NOMO-1 (cell line): ENCODE data around the gene ABTB2.

Experiments used
- DNase-seq, 2 experiments: peaks; one replicate each; lab custom pipeline; 2025; ENCODE audit not compliant: unreplicated experiment in 2 of 2; lab: John Stamatoyannopoulos, UW

ABTB2 gene

GRCh38 chr11:34243600-34244464 lies 114.0 kb downstream of the ABTB2 start:
- no peak for DNase-seq

GRCh38 chr11:34242037-34242625 lies 115.7 kb downstream of the ABTB2 start:
- DNase-seq = no peak

GRCh38 chr11:34240150-34240494 lies 117.7 kb downstream of the ABTB2 start:
- DNase-seq = no peak

- DNase-seq = no peak
These were observed 118.2 kb downstream of the ABTB2 start for GRCh38 chr11:34239465-34240149.

- no peak for DNase-seq
These were observed 118.8 kb downstream of the ABTB2 start for GRCh38 chr11:34238966-34239365.

- no peak for DNase-seq
These were observed 119.3 kb downstream of the ABTB2 start for GRCh38 chr11:34238533-34238932.

- no peak for DNase-seq
These were observed 121.2 kb downstream of the ABTB2 start for GRCh38 chr11:34236572-34236971.

- no peak for DNase-seq
These were observed 122.2 kb downstream of the ABTB2 start for GRCh38 chr11:34235591-34236071.

GRCh38 chr11:34235189-34235588 lies 122.6 kb downstream of the ABTB2 start:
- DNase-seq = no peak

- DNase-seq = peak; percentile 76 to 79
These were observed 123.6 kb downstream of the ABTB2 start for GRCh38 chr11:34234086-34234740.

- no peak for DNase-seq
These were observed 124.6 kb downstream of the ABTB2 start for GRCh38 chr11:34233215-34233614.

- DNase-seq = no peak
These were observed 125.0 kb downstream of the ABTB2 start for GRCh38 chr11:34232807-34233206.

GRCh38 chr11:34226210-34226609 lies 131.6 kb downstream of the ABTB2 start:
- DNase-seq = peak; percentile 10 to 20

- no peak for DNase-seq
These were observed 132.7 kb downstream of the ABTB2 start for GRCh38 chr11:34225091-34225490.

GRCh38 chr11:34224434-34224966 lies 133.3 kb downstream of the ABTB2 start:
- no peak for DNase-seq

GRCh38 chr11:34223907-34224306 lies 133.9 kb downstream of the ABTB2 start:
- DNase-seq = no peak

GRCh38 chr11:34223021-34223813 lies 134.6 kb downstream of the ABTB2 start:
- peak in 1 of 2 experiments; percentile 11 for DNase-seq

- DNase-seq = no peak
These were observed 135.8 kb downstream of the ABTB2 start for GRCh38 chr11:34222030-34222429.

- no peak for DNase-seq
These were observed 137.9 kb downstream of the ABTB2 start for GRCh38 chr11:34219941-34220370.

GRCh38 chr11:34219279-34219678 lies 138.5 kb downstream of the ABTB2 start:
- no peak for DNase-seq
